Neural progenitor cell (in vitro differentiated cells): ENCODE data around the gene RADIL. TPM values are rescaled to one million over a fixed set of nuclear protein-coding genes. Genes with fewer than 3 reads are reported as not detected.

Experiments
- DNase-seq: peaks from one replicate; pipeline ENCODE4 v3.0.0-alpha.2; 2016; ENCODE audit warnings: low spot score
- H2AFZ ChIP-seq: fragments of 200-600 bp; sonication (generic); replicated peaks from 2 replicates; pipeline ENCODE4 v1.6.1; 2016; ENCODE audit warnings: antibody characterized with exemption
- H3F3A ChIP-seq: fragments of 200-600 bp; sonication (generic); 2 replicates; pipeline ENCODE4 v1.6.1; 2016; ENCODE audit warnings: antibody characterized with exemption, low read depth
- H3K27ac ChIP-seq: fragments of 200-600 bp; sonication (generic); 2 replicates; pipeline ENCODE4 v1.5.1; 2016; ENCODE audit warnings: mild to moderate bottlenecking
- H3K27me3 ChIP-seq: fragments of 200-600 bp; sonication (generic); 2 replicates; pipeline ENCODE4 v1.6.1; 2016; ENCODE audit warnings: mild to moderate bottlenecking, moderate library complexity
- H3K36me3 ChIP-seq: fragments of 200-600 bp; sonication (generic); 2 replicates; pipeline ENCODE4 v1.5.1; 2016
- H3K4me1 ChIP-seq: fragments of 200-600 bp; sonication (generic); 2 replicates; pipeline ENCODE4 v1.6.1; 2016; ENCODE audit warnings: mixed run types
- H3K4me2 ChIP-seq: fragments of 200-600 bp; sonication (generic); 2 replicates; pipeline ENCODE4 v1.6.1; 2016
- H3K4me3 ChIP-seq: fragments of 200-600 bp; sonication (generic); 2 replicates; pipeline ENCODE4 v1.5.1; 2016
- H3K79me2 ChIP-seq: fragments of 200-600 bp; sonication (generic); 2 replicates; pipeline ENCODE4 v1.6.1; 2016; ENCODE audit warnings: low read depth
- H3K9ac ChIP-seq: fragments of 200-600 bp; sonication (generic); 2 replicates; pipeline ENCODE4 v1.6.1; 2016
- H3K9me3 ChIP-seq: fragments of 200-600 bp; sonication (generic); 2 replicates; pipeline ENCODE4 v1.5.1; 2016; ENCODE audit warnings: low read depth
- H4K20me1 ChIP-seq: fragments of 200-600 bp; sonication (generic); 2 replicates; pipeline ENCODE4 v1.6.1; 2016; ENCODE audit warnings: low read depth
- H3K27ac Mint-ChIP-seq: 3 replicates; pipeline ENCODE4 v1.8.0; 2021; ENCODE audit warnings: mixed read lengths
- H3K27me3 Mint-ChIP-seq: 2 replicates; pipeline ENCODE4 v1.8.0; 2022; ENCODE audit warnings: low read depth, mild to moderate bottlenecking, inconsistent platforms, moderate library complexity, mixed read lengths; ENCODE audit not compliant: insufficient read depth
- H3K36me3 Mint-ChIP-seq: 3 replicates; pipeline ENCODE4 v1.8.0; 2021; ENCODE audit warnings: mixed read lengths
- H3K4me1 Mint-ChIP-seq: 3 replicates; pipeline ENCODE4 v1.8.0; 2021; ENCODE audit warnings: mixed read lengths
- H3K4me3 Mint-ChIP-seq: 3 replicates; pipeline ENCODE4 v1.8.0; 2021; ENCODE audit warnings: mild to moderate bottlenecking, moderate library complexity, mixed read lengths
- H3K9me3 Mint-ChIP-seq: 3 replicates; pipeline ENCODE4 v1.8.0; 2020; ENCODE audit warnings: mixed read lengths
- CTCF ChIP-seq: fragments of 200-600 bp; sonication (generic); IDR thresholded peaks from 2 replicates; pipeline ENCODE4 v1.5.1; 2017; ENCODE audit warnings: antibody characterized with exemption, mild to moderate bottlenecking
- EZH2 ChIP-seq: fragments of 200-600 bp; sonication (generic); IDR thresholded peaks from 2 replicates; pipeline ENCODE4 v1.6.1; 2017; ENCODE audit warnings: antibody characterized with exemption, mild to moderate bottlenecking, moderate library complexity
- EZH2phosphoT487 ChIP-seq: fragments of 200-600 bp; sonication (generic); IDR thresholded peaks from 2 replicates; pipeline ENCODE4 v1.6.1; 2017; ENCODE audit warnings: antibody characterized with exemption
- total RNA-seq: library from RNA; depleted of rRNA; stranded (reverse); fragments of >200 nt; gene quantifications from 2 replicates; pipeline ENCODE4 v1.2.3, GENCODE V29; 2015; ENCODE audit warnings: low replicate concordance

The RADIL gene
- total RNA-seq, 1 donor from 2014 or later = 3.1 TPM

- Histone ChIP-seq H3K9me3 (no peaks in the 10 kb centered on the region), H4K20me1 (peaks cover 4% of the 10 kb centered on the region), H3F3A (no peaks in the 10 kb centered on the region), H3K4me1 (no peaks in the 10 kb centered on the region), H3K9ac (no peak overlapping the region), H2AFZ (no peak overlapping the region), H3K27me3 (no peaks in the 10 kb centered on the region), H3K79me2 (no peaks in the 10 kb centered on the region), H3K4me2 (no peak overlapping the region), H3K4me3 (no peak overlapping the region), H3K36me3 (no peaks in the 10 kb centered on the region), H3K27ac (no peak overlapping the region)
- Mint-ChIP-seq H3K27me3 (peaks cover 8% of the 10 kb centered on the region), H3K4me3 (no peak overlapping the region), H3K9me3 (no peaks in the 10 kb centered on the region), H3K36me3 (peaks cover 15% of the 10 kb centered on the region), H3K27ac (no peak overlapping the region), H3K4me1 (no peaks in the 10 kb centered on the region)
- no peak for DNase-seq
- TF ChIP-seq CTCF (no peak), EZH2phosphoT487 (no peak), EZH2 (no peak)
These were observed 119.7 kb downstream of the RADIL start for GRCh38 chr7:4763794-4764185.

- Mint-ChIP-seq H3K4me1 (no peaks in the 10 kb centered on the region), H3K27me3 (peaks cover 11% of the 10 kb centered on the region), H3K9me3 (no peaks in the 10 kb centered on the region), H3K4me3 (no peak overlapping the region), H3K36me3 (peaks cover 15% of the 10 kb centered on the region), H3K27ac (no peak overlapping the region)
- H3K4me2 ChIP-seq = no peak overlapping the region
- H2AFZ ChIP-seq = no peak overlapping the region
- H3K27ac ChIP-seq = no peak overlapping the region
- H3K9ac ChIP-seq = no peak overlapping the region
- H3K9me3 ChIP-seq = no peaks in the 10 kb centered on the region
- peaks cover 4% of the 10 kb centered on the region for H4K20me1 ChIP-seq
- TF ChIP-seq CTCF (no peak), EZH2 (no peak), EZH2phosphoT487 (no peak)
- no peaks in the 10 kb centered on the region for H3K36me3 ChIP-seq
- no peaks in the 10 kb centered on the region for H3K4me1 ChIP-seq
- no peak overlapping the region for H3K4me3 ChIP-seq
- H3K27me3 ChIP-seq = no peaks in the 10 kb centered on the region
- no peaks in the 10 kb centered on the region for H3F3A ChIP-seq
- DNase-seq = no peak
- no peaks in the 10 kb centered on the region for H3K79me2 ChIP-seq
These were observed 120.3 kb downstream of the RADIL start for GRCh38 chr7:4763091-4763793.

GRCh38 chr7:4762121-4763055 lies 121.1 kb downstream of the RADIL start:
- Histone ChIP-seq H3K4me3 (no peak overlapping the region), H3K27ac (no peak overlapping the region), H3K79me2 (no peaks in the 10 kb centered on the region), H3K9ac (no peak overlapping the region), H3F3A (no peaks in the 10 kb centered on the region), H2AFZ (no peak overlapping the region), H3K4me1 (no peaks in the 10 kb centered on the region), H3K4me2 (no peak overlapping the region), H3K27me3 (no peaks in the 10 kb centered on the region), H3K36me3 (no peaks in the 10 kb centered on the region), H3K9me3 (no peaks in the 10 kb centered on the region), H4K20me1 (peaks cover 4% of the 10 kb centered on the region)
- Mint-ChIP-seq H3K36me3 (peaks cover 15% of the 10 kb centered on the region), H3K27ac (peak overlapping the region; percentile 12), H3K27me3 (peaks cover 11% of the 10 kb centered on the region), H3K4me3 (no peak overlapping the region), H3K4me1 (no peaks in the 10 kb centered on the region), H3K9me3 (no peaks in the 10 kb centered on the region)
- no peak for TF ChIP-seq EZH2phosphoT487
- TF ChIP-seq EZH2 = no peak
- no peak for TF ChIP-seq CTCF
- no peak for DNase-seq
